Adipose tissue (tissue), 3 donors: ENCODE data around the gene CDH5. TPM values are rescaled to one million over a fixed set of nuclear protein-coding genes. Genes with fewer than 3 reads are reported as not detected.

Experiments
- H3K27ac ChIP-seq: one replicate; pipeline ENCODE4 v1.5.1; 2013; ENCODE audit warnings: low read depth, low read length
- WGBS, 3 donors: extraction: QIAGEN DNeasy Blood & Tissue Kit; methylation state at CpG; one replicate each; pipeline ENCODE4 v1.1.7; 2013; 5-methylcytosine and 5-hydroxymethylcytosine counted together
- polyA plus RNA-seq, 3 donors: library from polyadenylated mRNA; stranded (reverse); fragments of 200-250 nt; gene quantifications; one replicate each; pipeline ENCODE4 v1.2.3, GENCODE V29; 2013
- donor health status: healthy with polysubstance abuse.
- donor health status: Bipolar disorder and iron deficiency.
- donor health status: healthy.

CDH5 gene
- polyA plus RNA-seq, 3 donors = 10.3 to 82.7 (median 54.0) TPM

DNA sequence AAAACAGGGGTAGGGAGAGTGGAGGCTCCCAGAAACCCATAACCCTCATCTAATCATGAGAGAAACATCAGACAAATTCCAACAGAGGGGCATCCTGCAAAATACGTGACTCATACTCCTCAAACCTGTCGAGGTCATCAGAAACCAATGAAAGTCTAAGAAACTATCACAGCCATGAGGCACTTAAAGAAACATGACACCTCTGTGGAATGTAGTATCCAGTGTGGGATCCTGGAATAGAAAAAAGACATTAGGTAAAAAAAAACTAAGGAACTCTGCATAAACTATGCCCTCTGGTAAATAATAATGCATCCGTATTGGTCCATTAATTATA, 16.4 kb downstream of the CDH5 start:
- WGBS, 3 donors = 37 to 45% (median 43%) methylated on average over 3 of the region's 3 CpGs
- peak overlapping the region; percentile 39 for H3K27ac ChIP-seq

DNA sequence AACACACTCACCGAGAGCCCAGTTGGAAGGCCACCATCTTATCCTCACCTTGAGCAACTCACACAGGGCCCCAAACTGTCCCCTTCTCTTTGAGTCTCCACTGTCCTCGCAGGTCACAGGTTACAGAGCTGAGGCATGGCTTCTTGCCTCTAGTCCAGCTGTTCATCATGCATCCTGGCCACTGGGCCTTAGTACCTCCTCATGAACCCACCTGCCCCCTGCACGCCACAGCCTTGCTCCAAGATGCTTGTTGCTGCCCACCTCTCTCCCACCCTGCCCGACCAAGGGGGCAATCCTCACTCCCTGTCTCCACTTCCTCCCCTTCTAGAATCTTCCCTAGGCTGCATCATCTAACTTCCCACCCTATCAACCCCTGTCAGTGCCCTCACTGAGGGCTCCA, 17.1 kb downstream of the CDH5 start:
- WGBS, 3 donors = 80 to 87% (median 87%) methylated on average over 4 of the region's 4 CpGs
- no peak overlapping the region for H3K27ac ChIP-seq

DNA sequence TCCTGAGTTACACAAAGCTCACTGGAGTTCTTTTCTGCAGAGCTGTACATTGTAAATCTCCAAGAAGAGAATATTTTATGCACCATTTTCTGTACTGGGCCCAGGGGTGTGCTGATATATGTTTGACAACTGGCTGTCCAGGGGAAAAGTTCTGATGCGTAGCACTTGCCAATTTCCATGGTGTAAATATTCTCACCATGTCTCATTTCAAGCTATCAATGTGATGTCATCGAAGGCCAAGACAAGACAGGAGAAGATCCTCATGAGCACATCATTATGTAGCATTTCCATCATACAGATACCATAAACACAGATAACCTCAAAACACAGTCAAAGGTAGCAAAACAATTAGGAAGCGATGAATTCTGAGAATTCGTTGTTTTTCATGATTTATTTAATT, 18.9 kb downstream of the CDH5 start:
- no peak overlapping the region for H3K27ac ChIP-seq
- 89 to 95% (median 93%) methylated on average over 4 of the region's 4 CpGs for WGBS, 3 donors

DNA sequence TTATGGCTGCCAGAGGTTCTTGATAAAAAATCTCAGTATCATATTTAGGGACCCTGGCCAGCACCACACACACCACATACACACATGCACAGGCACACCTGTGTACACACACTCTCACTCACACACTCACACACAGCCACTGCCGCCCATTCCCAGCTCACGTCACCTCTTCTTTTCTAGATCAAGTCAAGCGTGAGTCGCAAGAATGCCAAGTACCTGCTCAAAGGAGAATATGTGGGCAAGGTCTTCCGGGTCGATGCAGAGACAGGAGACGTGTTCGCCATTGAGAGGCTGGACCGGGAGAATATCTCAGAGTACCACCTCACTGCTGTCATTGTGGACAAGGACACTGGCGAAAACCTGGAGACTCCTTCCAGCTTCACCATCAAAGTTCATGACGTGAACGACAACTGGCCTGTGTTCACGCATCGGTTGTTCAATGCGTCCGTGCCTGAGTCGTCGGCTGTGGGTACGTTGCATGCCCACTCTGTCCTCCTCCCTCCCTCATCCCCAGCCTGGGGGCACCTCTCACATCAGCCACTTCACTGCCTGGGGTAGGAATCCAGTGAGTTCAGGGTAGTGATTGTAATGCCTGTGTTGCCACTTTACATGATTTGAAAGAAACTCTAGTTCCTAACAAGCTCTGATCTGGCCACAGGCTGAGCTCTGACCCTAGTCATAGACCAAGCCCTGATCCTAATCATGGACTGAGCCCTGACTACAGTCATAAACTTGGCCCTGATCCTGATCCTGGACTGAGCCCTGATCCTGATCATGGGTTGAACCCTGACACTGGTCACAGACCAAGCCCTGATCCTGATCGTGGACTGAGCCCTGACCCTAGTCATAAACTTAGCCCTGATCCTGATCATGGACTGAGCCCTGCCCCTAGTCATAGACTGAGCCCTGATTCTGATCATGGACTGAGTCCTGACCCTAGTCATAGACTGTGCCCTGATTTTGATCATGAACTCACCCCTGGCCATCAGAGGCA, 20.4 kb downstream of the CDH5 start:
- H3K27ac ChIP-seq = no peak overlapping the region
- WGBS, 3 donors = 75 to 91% (median 87%) methylated on average over 20 of the region's 20 CpGs

DNA sequence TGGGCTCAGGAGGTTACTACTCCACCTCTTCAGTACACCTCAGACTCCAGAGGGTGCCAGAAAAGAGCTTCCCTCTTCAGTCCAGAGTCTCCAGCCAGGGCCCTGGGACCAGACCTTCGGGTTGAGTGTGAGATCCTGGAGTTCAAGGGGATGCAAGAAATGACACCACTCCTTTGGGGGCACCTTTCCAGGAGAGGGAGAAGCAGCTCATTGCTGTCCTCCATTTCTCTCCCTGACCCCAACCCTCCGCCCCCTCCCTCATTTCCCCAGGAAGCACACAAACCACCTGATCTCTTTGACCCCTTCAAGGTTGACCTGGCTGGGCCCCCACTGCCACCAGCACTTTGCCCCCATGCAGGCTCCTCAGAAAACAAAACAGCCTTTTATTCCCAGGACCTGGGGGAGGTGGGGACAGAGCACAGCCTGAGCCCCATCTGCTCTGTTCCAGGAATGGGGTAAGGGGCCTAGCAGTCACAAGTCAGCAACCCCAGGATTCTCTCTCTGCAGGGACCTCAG, 21.4 kb downstream of the CDH5 start:
- H3K27ac ChIP-seq = no peak overlapping the region
- 74 to 81% (median 76%) methylated on average over 2 of the region's 2 CpGs for WGBS, 3 donors

DNA sequence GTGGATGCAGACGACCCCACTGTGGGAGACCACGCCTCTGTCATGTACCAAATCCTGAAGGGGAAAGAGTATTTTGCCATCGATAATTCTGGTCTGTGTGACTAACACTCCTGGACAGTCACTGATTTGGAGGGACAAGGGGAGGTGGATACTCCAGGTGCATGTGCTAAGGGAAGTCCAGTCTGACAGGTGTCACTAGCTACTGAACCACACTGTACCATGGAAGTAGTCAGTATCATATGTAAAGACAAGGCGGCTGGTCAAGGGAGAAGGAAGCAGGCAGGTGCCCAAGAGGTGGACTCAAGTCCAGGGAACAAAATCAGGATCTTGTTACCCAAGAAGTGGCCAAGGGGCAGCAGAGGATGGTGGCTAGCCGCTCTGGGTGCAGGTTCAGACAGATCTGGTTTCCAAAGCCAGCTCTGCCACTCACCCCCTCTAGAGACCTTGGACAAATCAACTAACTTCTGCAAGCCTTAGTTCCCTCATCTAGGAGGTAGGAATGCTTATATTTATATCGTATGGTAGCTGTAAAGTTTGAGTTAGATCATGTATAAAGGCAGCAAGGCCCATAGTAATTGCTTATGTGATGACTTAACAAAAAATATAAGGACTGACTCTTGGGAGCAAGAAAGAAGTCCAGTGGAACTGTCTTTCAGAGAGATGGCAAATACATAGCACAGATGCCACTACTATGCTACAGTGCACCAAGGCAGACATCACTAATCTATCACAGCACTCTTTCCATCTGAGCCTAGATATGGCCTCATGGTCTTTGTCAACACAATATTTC, 22.1 kb downstream of the CDH5 start:
- 77 to 90% (median 82%) methylated on average over 6 of the region's 6 CpGs for WGBS, 3 donors
- no peak overlapping the region for H3K27ac ChIP-seq

DNA sequence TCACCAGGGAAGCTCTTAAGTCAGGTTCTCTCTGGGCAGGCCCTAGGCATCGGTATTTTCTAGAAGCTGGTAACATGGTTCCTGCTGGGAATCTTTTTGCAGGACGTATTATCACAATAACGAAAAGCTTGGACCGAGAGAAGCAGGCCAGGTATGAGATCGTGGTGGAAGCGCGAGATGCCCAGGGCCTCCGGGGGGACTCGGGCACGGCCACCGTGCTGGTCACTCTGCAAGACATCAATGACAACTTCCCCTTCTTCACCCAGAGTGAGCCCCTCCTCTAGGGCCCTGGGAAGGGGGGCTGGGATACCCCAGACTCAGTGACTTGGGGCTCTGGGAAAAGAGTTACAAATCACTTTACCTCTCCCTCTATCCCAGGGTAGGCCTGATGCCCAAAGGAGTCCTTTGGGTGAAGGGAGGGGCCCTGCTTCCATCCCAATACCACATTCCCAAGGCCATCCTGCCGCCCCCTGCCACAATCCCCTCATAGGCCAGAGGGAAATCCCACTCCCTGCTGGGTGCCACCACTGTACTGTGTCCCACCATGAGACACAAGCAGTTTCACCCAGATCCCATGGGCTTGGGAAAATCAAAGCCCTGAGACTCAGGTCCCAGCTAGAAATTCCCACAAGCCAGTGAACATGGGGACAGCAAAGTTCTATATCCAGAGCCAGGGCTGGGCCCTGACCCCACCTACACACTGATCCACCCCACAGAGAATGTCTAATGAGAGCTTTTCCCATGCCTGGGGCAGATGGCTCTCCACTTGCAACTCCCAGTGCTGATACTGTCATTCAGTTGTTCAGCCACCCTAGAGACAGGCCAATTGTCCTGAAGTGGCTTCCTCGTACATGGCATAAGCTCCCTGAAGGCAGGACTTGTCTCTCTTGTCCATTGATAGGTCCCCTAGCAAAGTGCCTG, 23.0 kb downstream of the CDH5 start:
- 92 to 94% (median 94%) methylated on average over 13 of the region's 13 CpGs for WGBS, 3 donors
- no peak overlapping the region for H3K27ac ChIP-seq

DNA sequence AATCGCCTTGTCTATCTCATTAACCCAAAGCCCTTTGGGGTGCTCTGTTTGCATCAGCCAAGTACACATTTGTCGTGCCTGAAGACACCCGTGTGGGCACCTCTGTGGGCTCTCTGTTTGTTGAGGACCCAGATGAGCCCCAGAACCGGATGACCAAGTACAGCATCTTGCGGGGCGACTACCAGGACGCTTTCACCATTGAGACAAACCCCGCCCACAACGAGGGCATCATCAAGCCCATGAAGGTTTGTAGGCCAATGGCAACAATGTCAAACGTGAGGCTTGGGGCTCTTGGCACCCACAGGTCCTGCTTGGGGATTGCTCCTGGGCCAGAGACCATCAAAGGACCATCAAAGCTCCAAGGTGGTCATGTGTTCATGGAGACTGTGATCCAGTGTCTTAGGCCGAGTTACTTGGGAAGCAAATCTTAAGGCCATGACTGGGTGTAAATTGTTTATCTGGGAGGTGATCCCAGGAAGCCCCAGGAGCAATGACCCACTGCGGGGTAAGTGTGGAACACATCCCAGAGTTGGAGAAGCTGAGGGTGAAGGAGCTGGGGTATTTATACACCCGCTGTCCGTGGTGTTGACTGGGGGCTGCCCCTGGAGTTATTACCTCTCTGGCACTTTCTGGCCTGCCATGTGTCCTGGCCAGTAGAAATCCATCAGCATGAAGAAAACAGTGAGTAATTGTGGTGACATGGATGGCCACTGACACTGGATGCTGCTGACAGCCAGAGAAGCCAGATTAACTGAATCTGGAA, 24.0 kb downstream of the CDH5 start:
- 89 to 90% (median 89%) methylated on average over 14 of the region's 14 CpGs for WGBS, 3 donors
- H3K27ac ChIP-seq = no peak overlapping the region

DNA sequence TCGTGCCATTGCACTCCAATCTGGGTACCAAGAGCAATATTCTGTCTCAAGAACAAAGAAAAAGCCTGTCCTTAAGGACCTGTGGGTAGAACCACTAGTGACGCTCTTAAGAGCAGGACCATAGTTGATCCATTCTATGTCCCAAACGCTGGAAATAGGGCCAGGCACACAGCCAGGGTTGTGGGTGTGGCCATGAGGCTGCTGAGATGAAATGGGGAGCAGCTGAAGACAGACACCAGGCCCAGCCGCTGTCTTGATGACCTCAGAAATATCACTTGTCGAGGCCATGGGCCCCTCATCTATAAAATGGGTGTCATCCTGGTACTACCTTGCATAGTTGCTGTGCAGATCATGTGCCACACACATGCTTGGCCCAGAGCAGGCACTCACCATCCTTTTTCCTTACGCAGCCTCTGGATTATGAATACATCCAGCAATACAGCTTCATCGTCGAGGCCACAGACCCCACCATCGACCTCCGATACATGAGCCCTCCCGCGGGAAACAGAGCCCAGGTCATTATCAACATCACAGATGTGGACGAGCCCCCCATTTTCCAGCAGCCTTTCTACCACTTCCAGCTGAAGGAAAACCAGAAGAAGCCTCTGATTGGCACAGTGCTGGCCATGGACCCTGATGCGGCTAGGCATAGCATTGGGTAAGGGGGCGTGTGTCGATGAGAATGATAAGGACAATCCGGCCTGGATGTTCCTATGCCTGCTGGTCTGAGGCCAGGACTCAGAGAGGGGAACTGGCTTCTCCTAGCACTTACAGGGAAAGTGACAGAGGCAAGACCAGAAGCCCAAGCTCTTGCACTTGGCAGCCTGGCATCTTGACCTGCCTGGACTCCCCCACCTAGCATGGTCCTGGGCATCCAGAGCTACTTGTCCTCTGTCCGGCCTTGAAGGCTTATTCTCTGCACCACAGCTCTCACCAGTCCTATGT, 25.5 kb downstream of the CDH5 start:
- H3K27ac ChIP-seq = no peak overlapping the region
- 80 to 84% (median 83%) methylated on average over 18 of the region's 18 CpGs for WGBS, 3 donors

DNA sequence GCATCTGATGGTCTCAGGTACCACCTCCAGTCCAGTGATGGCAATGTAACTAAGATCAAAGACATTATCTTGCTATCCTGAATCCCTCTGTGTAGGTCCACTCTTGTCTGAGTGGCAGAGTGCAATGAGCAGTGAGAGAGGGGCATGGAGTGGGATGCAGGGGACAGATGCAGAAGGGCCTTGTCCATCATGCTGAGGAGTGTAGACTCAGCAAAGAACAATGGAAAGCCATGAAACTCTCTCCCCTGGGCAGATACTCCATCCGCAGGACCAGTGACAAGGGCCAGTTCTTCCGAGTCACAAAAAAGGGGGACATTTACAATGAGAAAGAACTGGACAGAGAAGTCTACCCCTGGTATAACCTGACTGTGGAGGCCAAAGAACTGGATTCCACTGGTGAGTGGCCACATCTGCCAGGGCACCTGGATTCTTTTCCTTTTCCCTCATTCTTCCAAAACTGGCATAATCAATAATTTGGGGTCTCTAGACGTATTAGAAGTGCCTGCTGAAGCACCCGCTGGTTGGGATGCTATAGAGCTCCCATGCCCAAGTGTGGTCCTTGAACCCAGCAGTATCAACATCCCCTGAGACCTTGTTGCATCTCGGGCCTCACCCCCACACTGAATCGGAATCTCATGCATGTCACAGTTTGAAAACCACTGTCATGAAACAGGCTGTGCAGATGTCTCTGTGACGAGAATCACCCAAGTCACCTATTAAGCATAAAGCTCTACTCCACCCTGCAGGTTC, 29.5 kb downstream of the CDH5 start:
- WGBS, 3 donors = 88 to 92% (median 88%) methylated on average over 7 of the region's 7 CpGs
- no peak overlapping the region for H3K27ac ChIP-seq

DNA sequence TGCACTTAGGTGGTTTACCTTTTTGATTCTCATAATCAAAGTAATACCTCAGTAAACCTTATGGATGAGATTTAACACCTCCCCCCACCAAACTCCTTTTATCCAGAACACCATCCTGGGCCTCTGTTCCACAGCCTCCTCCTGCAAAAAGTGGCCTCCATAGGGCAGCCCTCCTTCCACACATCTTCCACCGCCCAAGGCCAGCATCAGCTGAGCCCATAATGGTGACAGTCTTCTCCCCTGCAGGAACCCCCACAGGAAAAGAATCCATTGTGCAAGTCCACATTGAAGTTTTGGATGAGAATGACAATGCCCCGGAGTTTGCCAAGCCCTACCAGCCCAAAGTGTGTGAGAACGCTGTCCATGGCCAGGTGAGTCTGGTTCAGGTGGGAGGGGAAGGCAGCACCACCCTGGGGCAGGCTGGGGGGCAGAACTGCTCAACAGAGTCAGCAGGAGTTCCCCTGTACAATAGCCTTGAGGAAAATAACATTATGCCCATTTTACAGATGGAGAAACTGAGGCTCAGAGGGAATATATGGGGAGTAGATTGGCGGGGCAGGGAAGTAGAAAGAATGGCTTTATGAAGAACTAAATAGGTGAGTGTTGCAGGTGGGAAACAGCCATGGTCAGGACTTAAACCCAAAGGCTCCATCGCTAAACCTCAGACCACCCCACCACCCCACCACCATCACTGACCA, 31.4 kb downstream of the CDH5 start:
- H3K27ac ChIP-seq = no peak overlapping the region
- 74 to 83% (median 81%) methylated on average over 5 of the region's 5 CpGs for WGBS, 3 donors

DNA sequence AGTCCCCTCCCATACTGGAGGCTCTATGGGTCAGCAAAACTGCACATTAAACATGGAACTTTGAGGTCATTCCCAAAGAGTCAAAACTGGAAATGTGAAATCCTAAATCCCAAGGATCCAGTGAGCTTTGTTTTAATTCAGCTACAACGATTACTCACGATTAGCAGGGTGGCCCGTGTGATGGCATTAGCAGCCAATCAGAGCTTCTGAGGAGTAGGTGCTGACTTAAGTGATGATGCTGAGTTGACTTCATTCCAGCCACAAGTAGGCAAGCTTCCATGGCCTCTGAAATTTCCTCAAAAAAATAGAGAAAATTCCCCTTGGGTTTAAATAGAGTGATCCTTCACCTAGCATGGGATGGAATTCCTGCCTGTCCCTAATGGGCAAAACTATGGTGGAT, 32.5 kb downstream of the CDH5 start:
- WGBS, 3 donors = 45 to 69% (median 64%) methylated on average over 3 of the region's 3 CpGs
- H3K27ac ChIP-seq = no peak overlapping the region

DNA sequence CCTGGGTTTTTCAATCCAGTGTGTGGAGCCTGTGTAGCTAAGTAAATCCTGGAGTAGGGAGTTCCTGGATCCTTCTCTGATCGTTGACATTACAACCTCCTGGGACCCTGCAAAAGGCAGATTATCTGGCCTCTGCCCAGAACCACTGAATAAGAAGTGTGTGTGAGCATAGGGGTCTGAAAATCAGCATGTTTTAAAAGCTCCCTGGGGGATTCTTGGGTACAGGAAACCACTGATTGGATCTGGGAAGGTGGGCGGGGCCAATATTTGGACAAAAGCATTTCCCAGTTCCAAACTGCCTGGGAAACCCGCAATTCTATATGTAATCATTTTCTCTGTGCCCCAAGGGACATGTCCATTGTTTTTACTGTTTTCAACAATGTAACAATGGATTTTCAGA, 33.4 kb downstream of the CDH5 start:
- WGBS, 3 donors = 47 to 59% (median 48%) methylated on average over 3 of the region's 3 CpGs
- no peak overlapping the region for H3K27ac ChIP-seq

DNA sequence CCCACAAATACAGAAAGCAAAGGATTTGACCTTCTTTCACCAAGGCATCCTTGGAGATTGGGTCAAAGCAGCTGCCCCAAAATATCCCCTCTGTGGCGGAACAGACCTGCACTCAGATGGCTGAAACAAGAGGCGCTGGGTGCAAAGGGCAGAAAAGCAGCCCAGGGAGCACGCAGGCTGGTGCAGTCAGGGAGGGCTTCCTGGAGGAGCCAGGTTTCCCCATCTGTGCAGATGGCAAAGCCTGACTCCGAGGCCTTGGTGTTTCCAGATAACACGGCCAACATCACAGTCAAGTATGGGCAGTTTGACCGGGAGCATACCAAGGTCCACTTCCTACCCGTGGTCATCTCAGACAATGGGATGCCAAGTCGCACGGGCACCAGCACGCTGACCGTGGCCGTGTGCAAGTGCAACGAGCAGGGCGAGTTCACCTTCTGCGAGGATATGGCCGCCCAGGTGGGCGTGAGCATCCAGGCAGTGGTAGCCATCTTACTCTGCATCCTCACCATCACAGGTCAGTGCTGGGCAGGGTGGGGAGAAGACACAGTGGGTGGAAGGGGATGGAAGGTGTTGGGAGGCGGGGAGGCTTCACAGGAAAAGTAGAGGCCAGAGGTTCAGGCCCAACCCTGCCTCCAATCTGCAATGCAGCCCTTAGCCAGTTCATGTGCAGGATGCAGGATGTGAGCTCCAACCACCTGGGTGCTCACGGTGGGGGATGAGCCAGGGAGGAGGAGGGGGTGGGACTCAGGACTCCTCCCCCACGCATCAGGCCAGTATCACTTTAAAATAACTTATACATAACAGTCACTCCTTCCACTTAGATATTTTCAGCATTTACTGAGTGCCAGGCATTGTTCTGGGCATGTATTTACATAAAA, 34.3 kb downstream of the CDH5 start:
- 84 to 88% (median 84%) methylated on average over 20 of the region's 20 CpGs for WGBS, 3 donors
- no peak overlapping the region for H3K27ac ChIP-seq

DNA sequence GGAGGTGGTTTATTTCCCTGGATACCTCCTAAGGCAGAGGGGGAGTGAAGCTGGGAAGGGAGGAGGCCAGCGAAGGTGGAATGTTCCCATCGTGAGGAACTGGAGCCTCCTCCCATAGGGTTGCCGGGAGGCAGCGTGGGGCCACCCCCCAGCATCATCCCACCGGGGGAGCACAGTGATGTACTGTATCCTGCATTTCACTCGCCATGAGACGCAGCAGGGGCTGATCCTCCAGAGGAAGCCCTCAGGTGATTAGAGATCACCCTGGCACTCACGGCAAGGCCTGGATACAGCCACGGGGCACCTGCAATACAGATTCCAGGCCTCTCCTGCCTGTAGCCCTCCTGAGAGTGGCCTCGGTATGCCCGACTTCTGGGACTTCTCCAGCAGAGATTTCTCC, 35.1 kb downstream of the CDH5 start:
- H3K27ac ChIP-seq = no peak overlapping the region
- WGBS, 3 donors = 70 to 82% (median 79%) methylated on average over 11 of the region's 11 CpGs
